ENCODE results near the gene CCDC50. TPM values are rescaled to one million over a fixed set of nuclear protein-coding genes. Genes with fewer than 3 reads are reported as not detected.
A peak's percentile ranks its signal among the peaks of the same experiment; 100 is the strongest.

Gene CCDC50
- total RNA-seq, 4 donors from 2014 or later = 27.8 to 58.7 (median 34.5) TPM

DNA sequence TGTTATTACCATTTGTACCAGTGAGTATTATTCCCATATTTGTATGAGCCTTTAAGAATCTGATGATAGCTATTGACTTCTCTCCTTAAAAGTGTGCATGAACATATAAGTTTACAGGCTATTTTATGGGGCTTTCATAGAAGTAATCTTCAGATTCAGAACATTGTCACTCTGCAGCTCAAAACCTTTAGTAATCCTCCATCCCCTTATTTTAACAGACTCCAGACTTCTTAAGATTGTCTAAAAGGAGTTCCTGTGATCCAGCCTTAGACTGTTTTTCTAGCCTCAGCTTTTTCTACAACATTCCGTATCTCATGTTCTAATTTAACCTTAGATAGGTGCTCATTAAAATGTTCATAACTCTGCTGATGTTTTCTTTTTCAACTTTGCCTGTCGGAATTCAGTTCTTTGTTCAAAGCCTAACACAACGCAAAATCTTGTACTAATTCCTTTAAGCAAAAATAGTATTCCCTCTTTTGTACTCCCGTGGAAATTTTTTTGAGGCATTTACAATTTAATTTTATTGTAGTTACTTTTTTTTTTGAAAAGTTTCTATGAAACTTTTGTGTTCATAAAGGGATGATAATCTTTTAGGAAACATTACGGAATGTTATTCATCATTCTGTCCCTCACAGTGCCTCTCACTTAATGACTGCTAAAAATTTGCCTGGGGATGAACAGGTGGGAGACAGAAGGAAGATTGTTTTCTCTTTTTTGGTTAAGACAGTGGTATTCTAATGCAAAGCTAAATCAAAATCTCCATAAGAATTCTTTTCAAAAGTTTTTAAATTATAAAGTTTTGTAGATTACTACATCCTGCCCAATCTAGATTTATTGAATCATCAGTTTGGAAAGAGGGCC is 39.8 kb downstream of the CCDC50 start:
- DNase-seq (ENCODE audit: low spot score in 2 of 2) = no peak
- intact Hi-C loops (cut with DNase I; ENCODE audit: low total_unique reads) = no loop called here
- TF ChIP-seq, protein P1, sequence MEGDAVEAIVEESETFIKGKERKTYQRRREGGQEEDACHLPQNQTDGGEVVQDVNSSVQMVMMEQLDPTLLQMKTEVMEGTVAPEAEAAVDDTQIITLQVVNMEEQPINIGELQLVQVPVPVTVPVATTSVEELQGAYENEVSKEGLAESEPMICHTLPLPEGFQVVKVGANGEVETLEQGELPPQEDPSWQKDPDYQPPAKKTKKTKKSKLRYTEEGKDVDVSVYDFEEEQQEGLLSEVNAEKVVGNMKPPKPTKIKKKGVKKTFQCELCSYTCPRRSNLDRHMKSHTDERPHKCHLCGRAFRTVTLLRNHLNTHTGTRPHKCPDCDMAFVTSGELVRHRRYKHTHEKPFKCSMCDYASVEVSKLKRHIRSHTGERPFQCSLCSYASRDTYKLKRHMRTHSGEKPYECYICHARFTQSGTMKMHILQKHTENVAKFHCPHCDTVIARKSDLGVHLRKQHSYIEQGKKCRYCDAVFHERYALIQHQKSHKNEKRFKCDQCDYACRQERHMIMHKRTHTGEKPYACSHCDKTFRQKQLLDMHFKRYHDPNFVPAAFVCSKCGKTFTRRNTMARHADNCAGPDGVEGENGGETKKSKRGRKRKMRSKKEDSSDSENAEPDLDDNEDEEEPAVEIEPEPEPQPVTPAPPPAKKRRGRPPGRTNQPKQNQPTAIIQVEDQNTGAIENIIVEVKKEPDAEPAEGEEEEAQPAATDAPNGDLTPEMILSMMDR (IDR thresholded peaks at IDR 0.05) = no peak
- TF ChIP-seq POLR2A (IDR thresholded peaks at IDR 0.05) = no peak
- no peak overlapping the region for H3K4me3 ChIP-seq (ENCODE audit: low read depth, poor library complexity, severe bottlenecking)
- 75 to 85% methylated on average over 5 of the region's 5 CpGs for WGBS, 2 donors

DNA sequence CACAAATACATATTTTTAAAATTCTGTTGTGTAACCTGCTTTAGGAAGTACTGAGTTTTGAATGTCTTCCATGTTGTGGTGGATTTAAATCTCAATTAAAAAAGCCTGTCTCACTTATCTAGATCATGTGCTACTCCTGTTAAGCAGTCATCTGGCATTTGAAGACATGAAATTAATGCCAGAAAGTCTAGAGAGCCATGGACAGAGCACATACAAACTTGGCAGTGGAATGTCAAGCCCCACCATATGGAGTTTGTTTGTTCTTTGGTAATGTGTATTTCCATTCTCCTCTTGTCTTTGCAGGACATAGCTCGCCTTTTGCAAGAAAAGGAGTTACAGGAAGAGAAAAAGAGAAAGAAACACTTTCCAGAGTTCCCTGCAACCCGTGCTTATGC is 40.4 kb downstream of the CCDC50 start:
- TF ChIP-seq, protein P1 (IDR thresholded peaks at IDR 0.05) = no peak
- no peak for TF ChIP-seq POLR2A (IDR thresholded peaks at IDR 0.05)
- DNase-seq (ENCODE audit: low spot score in 2 of 2) = no peak
- no peak overlapping the region for H3K4me3 ChIP-seq (ENCODE audit: low read depth, poor library complexity, severe bottlenecking)
- intact Hi-C loops (cut with DNase I; ENCODE audit: low total_unique reads) = no loop called here
- 58 to 60% methylated on average over 2 of the region's 2 CpGs for WGBS, 2 donors

- 92% methylated on average over 2 of the region's 2 CpGs for WGBS, 2 donors
- no peak overlapping the region for H3K4me3 ChIP-seq (ENCODE audit: low read depth, poor library complexity, severe bottlenecking)
These were observed 42.9 kb downstream of the CCDC50 start for GRCh38 chr3:191372122-191372521.

GRCh38 chr3:191373327-191373726 is 44.1 kb downstream of the CCDC50 start:
- H3K4me3 ChIP-seq (ENCODE audit: low read depth, poor library complexity, severe bottlenecking) = no peak overlapping the region
- DNase-seq (ENCODE audit: low spot score in 2 of 2) = no peak
- intact Hi-C loops (cut with DNase I; ENCODE audit: low total_unique reads) = no loop called here
- TF ChIP-seq POLR2A (IDR thresholded peaks at IDR 0.05) = no peak
- TF ChIP-seq, protein P1 (IDR thresholded peaks at IDR 0.05) = no peak
- 76 to 84% methylated on average over 4 of the region's 4 CpGs for WGBS, 2 donors

More at GRCh38 chr3:191372122-191372521, 42.9 kb downstream of the CCDC50 start:
- intact Hi-C loops (cut with DNase I; ENCODE audit: low total_unique reads) = no loop called here
- no peak for DNase-seq (ENCODE audit: low spot score in 2 of 2)
- TF ChIP-seq, protein P1 (IDR thresholded peaks at IDR 0.05) = no peak
- TF ChIP-seq POLR2A (IDR thresholded peaks at IDR 0.05) = no peak

- 23 to 27% methylated on average over 7 of the region's 7 CpGs for WGBS, 2 donors
- TF ChIP-seq POLR2A (IDR thresholded peaks at IDR 0.05) = no peak
- TF ChIP-seq, protein P1 (IDR thresholded peaks at IDR 0.05) = no peak
- intact Hi-C loops (cut with DNase I; ENCODE audit: low total_unique reads) = no loop called here
- peak in 1 of 2 donors; percentile 28 for DNase-seq (ENCODE audit: low spot score in 2 of 2)
- H3K4me3 ChIP-seq (ENCODE audit: low read depth, poor library complexity, severe bottlenecking) = no peak overlapping the region
These were observed 47.4 kb downstream of the CCDC50 start for GRCh38 chr3:191376516-191377141.

All from lower leg skin (tissue), 4 donors.